ENCODE results near the gene PAQR8.

The PAQR8 gene

DNA sequence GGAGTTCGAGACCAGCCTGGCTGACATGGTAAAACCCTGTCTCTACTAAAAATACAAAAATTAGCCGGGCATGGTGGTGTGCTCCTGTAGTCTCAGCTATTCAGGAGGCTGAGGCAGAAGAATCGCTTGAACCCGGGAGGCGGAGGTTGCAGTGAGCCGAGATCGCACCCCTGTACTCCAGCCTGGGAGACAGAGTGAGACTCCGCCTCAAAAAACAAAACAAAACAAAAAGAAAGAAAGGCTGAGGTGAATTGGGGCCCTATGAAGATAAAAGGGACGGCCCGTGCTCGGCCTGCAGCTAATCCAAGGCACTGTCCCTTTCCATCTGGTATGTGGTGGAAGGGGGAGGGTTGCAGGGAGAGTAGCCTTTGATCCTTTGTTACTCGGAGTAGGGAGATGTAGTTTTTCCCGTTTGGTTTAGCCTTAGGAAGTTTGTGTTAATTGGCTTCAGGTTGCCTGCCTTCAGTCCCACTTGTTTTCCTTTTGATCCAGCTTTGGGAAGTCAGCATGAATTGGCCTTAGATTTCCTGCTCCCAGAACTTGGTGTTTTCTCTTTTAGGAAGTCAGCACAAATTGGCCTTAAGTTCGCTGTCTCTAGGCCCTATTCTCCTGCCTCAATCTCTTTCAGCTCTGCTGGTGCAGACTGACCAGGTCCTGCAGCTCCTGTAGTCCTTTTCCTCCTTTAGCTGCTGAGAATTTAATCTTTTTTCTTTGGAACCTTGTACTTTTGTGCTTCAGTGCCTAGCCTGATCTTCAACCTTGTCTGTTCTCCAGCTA is 36.1 kb upstream of the PAQR8 start:
- no peak overlapping the region for H3K4me3 ChIP-seq (ENCODE audit: control insufficient read depth, low read depth, low read length)
- TF ChIP-seq CTCF (IDR thresholded peaks at IDR 0.05; ENCODE audit: control insufficient read depth, insufficient read depth, low read depth, low read length, missing control alignments) = no peak
- DNase-seq (ENCODE audit: low read depth) = no peak

GRCh38 chr6:52326540-52327364 is 35.2 kb upstream of the PAQR8 start:
- DNase-seq (ENCODE audit: low read depth) = no peak
- no peak for TF ChIP-seq CTCF (IDR thresholded peaks at IDR 0.05; ENCODE audit: control insufficient read depth, insufficient read depth, low read depth, low read length, missing control alignments)
- no peak overlapping the region for H3K4me3 ChIP-seq (ENCODE audit: control insufficient read depth, low read depth, low read length)

DNA sequence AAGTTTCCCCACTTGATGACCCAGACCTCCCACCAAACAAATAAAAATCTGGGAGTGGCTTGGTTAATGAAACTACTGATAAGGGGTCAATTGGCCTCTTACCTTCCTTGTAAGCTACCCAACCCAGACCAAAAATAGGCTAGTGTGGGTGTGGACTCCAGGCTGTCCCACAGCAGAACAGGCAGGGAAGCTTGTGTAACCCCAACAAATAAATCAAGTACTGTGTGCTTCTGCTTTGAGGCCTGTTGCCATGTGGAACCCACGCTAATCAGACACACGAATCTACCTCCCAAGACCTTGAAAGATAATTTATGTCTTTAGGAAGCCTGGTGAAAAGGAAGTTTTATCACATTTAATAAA is 33.7 kb upstream of the PAQR8 start:
- no peak for DNase-seq (ENCODE audit: low read depth)
- no peak overlapping the region for H3K4me3 ChIP-seq (ENCODE audit: control insufficient read depth, low read depth, low read length)
- no peak for TF ChIP-seq CTCF (IDR thresholded peaks at IDR 0.05; ENCODE audit: control insufficient read depth, insufficient read depth, low read depth, low read length, missing control alignments)

- no peak overlapping the region for H3K4me3 ChIP-seq (ENCODE audit: control insufficient read depth, low read depth, low read length)
- no peak for TF ChIP-seq CTCF (IDR thresholded peaks at IDR 0.05; ENCODE audit: control insufficient read depth, insufficient read depth, low read depth, low read length, missing control alignments)
- DNase-seq (ENCODE audit: low read depth) = no peak
Measured at GRCh38 chr6:52328729-52329128, 33.2 kb upstream of the PAQR8 start.

GRCh38 chr6:52330470-52330869 is 31.5 kb upstream of the PAQR8 start:
- no peak for TF ChIP-seq CTCF (IDR thresholded peaks at IDR 0.05; ENCODE audit: control insufficient read depth, insufficient read depth, low read depth, low read length, missing control alignments)
- no peak overlapping the region for H3K4me3 ChIP-seq (ENCODE audit: control insufficient read depth, low read depth, low read length)
- no peak for DNase-seq (ENCODE audit: low read depth)

- no peak for TF ChIP-seq CTCF (IDR thresholded peaks at IDR 0.05; ENCODE audit: control insufficient read depth, insufficient read depth, low read depth, low read length, missing control alignments)
- DNase-seq (ENCODE audit: low read depth) = no peak
- H3K4me3 ChIP-seq (ENCODE audit: control insufficient read depth, low read depth, low read length) = no peak overlapping the region
Measured at GRCh38 chr6:52331793-52332457, 30.0 kb upstream of the PAQR8 start.
